GM12873 (cell line): Measurements from ENCODE around the gene DLAT.

Experiments used
- TF ChIP-seq, protein P1 (sequence below): IDR thresholded peaks from 2 replicates; pipeline ENCODE4 v1.5.1; 2012; ENCODE audit warnings: low read depth, mild to moderate bottlenecking, moderate library complexity, low read length, control low read depth; ENCODE audit not compliant: insufficient read depth; ENCODE audit errors: missing control alignments

The DLAT gene

DNA sequence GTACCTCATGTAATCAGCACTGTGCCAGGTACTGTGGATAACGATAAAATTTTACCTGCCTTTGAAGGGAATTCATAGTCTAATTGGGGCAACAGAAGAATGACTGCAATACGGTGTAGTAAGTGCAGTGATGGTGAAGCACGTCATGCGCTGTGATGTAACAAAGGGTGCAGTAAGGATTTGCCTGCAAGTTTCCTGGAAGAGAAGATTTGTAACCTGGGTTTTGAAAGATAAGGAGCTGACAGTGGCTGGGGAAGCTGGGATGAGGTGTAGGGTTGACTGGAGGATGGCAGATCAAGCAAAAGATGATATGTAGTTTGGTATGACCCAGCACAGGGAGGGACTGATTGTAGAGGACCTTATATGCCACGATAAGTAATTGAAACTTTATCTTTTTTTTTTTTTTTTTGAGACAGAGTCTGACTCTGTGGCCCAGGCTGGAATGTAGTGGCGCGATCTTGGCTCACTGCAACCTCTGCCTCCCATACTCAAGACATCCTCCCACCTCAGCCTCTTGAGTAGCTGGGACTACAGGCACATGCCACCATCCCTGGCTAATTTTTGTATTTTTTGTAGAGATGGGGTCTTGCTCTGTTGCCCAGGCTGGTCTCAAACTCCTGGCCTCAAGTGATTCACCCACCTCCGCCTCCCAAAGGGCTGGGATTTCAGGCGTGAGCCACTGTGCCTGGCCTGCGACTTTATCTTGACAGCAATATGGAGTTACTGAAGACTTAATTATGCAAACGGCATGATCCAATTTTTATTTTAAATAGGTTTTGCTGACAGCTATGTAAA, 72.7 kb downstream of the DLAT start:
- TF ChIP-seq, protein P1, sequence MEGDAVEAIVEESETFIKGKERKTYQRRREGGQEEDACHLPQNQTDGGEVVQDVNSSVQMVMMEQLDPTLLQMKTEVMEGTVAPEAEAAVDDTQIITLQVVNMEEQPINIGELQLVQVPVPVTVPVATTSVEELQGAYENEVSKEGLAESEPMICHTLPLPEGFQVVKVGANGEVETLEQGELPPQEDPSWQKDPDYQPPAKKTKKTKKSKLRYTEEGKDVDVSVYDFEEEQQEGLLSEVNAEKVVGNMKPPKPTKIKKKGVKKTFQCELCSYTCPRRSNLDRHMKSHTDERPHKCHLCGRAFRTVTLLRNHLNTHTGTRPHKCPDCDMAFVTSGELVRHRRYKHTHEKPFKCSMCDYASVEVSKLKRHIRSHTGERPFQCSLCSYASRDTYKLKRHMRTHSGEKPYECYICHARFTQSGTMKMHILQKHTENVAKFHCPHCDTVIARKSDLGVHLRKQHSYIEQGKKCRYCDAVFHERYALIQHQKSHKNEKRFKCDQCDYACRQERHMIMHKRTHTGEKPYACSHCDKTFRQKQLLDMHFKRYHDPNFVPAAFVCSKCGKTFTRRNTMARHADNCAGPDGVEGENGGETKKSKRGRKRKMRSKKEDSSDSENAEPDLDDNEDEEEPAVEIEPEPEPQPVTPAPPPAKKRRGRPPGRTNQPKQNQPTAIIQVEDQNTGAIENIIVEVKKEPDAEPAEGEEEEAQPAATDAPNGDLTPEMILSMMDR: no peak

- TF ChIP-seq, protein P1: no peak
These were observed 75.3 kb downstream of the DLAT start for GRCh38 chr11:112100462-112100861.

DNA sequence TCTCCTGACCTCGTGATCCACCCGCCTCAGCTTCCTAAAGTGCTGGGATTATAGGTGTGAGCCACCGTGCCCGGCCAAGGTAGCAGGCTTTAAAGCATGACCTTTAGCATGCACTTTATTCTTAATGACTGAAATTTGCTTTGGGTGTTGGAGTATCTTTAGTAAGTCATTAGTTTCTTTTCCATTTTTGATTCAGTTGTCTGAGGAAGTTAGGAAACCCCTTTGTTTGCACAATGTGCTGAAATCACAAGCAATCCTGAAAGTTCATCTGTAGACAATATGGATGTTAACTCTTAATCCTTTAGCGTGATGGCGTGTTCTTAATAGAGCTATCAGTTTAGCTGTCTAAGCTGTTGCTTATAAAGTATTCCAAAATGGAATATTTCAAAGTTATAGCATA, 78.2 kb downstream of the DLAT start:
- TF ChIP-seq, protein P1: no peak

DNA sequence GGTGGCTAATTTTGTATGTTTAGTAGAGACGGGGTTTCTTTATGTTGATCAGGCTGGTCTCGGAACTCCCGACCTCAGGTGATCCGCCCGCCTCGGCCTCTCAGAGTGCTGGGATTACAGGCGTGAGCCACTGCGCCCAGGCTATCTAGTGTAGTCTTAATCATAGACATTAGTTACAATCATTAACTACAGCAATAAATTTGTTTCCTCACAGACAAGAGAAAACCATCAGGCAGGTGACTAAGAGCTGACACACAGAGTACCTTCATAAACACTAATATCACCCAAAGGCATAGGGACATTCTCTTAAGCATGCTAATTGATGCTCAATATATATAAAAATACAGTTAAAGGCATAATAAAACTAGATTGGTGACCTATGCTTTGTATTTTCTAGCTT, 80.9 kb downstream of the DLAT start:
- TF ChIP-seq, protein P1: no peak
